Central memory CD4-positive, alpha-beta T cell (primary cell): Measurements from ENCODE around the gene UGT1A3.

Source experiments
- DNase-seq: peaks from one replicate; pipeline ENCODE4 v3.0.0; 2022

UGT1A3 gene

DNA sequence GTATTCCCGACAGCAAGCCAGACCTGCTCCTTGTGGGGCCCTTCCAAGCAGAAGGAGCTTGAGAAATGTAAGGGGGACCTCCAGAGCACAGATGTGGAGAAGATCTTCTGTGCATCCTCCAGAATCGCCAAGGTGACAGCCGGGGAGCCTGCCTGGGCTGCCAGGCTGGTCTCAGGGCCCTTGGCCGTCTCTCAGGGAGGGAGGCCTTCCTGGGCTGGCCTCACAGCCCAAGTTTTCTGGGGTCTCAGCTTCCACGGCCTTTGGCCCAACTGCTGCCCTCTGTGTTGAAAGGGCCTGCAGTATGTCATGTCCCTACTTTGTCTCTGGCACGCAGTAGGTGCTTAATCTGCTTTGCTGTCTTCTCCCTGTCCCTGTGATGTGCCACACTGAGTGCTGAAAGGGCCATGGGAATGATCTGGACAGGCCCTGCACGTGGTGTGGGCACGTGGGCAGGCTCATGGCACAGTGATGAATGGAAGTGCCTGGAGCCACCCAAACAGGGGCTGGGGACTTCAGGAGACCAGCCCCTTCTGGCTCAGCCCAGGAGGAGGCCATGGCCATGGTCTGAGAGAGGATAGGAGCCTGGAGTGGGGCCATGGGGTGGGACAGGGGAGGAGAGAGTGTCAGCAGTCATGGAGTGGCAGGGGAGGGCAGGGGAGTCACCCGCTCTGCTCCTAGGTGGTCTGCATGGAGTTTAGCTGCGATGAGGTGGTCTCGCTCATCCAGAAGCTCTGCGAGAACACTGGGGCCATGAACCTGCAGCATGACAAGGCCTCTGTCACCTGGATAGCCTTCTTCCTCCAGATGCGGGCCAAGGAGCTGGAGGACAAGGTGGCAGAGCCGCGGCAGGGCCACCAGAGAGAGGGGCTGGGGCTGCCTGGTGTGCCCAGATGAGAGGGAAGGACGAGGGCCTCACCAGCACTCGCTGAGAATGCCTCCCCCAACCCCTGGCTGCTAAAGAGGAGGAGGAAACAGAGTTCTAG, 90.1 kb downstream of the UGT1A3 start:
- no peak for DNase-seq

GRCh38 chr2:233819884-233820773, 91.3 kb downstream of the UGT1A3 start:
- no peak for DNase-seq

DNA sequence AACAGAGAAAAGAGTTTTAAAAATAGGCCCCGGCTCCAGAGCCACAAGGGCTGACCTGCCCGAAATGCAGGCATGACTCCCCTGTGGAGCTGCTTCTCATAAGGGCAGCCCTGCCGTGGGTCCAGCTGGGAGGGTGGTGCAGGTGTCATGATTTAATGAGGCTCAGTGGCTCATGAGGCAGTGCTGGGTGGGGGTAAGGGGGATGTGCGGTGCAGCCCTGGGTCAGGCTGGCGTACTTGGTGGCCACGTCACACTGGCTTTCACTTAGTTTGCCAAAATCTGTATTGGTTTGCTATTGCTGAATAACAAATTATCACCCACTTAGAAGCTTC, 91.9 kb downstream of the UGT1A3 start:
- DNase-seq: no peak

DNA sequence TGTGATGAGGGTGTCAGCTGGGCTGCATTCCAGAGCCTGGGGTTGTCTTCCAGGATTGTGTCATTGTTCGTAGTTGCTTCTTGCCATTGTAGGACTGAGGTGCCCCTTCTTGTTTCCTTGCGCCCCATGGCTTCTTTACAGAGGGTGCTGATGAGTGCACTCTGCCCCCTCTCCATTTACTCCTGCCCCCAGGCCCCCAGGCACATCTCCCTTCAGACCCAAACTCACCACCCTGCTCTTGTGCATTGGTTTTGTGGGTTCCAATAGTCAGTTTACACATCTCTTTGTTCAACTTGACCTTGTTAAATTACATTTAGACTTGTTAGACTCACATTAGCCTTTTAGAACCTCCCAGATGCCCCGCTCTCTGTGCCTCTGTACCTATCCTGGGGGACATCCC, 92.4 kb downstream of the UGT1A3 start:
- no peak for DNase-seq

DNA sequence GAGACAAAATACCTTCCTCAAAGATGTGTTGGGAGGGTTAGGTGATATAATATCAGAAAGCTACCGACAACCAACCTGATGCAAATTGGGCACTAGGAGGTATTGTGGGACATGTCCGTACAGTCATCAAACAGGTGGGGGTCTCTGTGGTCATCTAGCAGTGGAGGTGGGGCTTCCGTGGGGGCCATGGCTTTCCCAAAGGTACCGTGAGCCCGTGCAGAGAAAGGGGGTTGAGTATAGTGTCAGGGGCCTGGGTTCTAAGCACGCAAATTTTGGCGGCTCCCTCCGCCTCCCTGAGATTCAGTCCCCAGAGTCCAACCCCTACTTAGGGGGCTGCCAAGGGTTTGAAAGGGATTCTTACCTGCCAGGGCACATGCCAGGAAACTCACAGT, 92.9 kb downstream of the UGT1A3 start:
- DNase-seq: no peak

DNA sequence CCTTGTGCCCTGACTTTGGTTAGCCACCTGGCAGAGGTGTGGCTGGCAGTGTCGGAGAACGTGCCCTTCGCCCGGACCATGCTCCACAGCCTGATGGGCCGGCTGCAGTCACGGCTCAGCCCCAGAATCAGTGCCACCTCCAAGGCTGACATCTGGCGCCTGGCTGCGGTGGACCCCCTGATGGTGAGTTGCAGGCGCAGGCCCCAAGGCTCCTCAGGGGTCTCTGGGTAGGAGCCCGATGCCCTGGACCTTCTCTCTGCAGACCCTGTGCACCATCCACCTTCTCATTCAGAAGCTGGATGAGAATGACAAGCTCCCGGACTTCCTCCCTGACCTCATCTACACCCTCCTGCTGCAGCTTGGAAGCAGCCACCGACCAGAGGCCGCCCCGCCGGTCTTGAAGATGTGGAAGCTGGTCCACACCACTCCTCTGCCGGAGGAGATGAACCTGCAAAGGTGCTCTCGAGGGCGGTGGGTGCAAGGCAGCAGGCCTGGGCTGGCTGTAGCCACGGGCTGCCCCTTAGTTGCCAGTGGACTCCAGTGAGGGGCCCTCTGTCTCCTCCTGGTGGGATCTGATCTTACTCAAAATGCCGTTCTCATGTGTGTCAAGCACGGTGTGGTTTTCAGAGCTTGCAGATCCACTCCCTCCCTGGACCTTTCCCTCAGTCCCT, 93.4 kb downstream of the UGT1A3 start:
- DNase-seq: no peak
